NCI-H2227 treated with DMSO at 0.1 percent for 48 hours (cell line): ENCODE measurements around the gene DKKL1.
A peak's percentile ranks its signal among the peaks of the same experiment; 100 is the strongest.
"Not testable (repeated sequence)": the region's sequence is repeated elsewhere in the genome, so short reads cannot be mapped to it uniquely, and the experiment has no call there.

Experiments used
- DNase-seq: peaks from one replicate; lab custom pipeline; 2025; lab: John Stamatoyannopoulos, UW

DKKL1 gene

DNA sequence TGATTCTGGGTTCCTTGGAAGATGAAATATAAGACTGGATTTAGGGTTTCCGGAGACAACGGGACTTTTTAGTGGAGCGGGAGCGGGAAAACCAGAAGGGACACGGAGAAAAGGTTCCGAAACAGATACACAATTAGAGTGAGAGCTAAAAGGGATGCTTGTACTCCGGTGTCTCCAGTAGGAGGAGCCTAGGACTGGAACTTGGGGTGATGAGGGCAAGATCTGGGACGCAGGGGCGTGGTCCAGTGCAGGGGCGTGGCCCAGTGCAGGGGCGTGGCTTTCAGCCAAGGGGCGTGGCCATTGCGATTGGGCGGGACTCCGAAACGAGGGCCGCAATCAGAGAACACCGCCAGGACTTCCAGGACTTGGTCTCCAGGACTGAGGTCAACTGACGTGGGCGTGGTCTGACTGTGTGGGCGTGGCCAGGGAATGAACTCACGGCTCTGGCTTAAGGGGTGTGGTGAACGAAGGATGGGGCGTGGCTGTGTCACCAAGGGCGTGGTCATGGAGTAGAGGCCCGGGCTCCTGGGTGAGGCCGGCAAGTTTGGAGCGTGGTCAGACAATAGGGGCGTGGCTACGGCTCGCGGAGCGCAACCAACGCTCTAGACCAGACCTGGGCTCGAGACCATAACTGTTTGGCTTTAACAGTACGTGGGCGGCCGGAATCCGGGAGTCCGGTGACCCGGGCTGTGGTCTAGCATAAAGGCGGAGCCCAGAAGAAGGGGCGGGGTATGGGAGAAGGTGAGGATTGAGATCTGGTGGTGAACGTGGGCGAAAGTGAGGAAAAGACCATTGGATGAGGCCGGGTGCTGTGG is at the start of gene DKKL1:
TSS of gene DKKL1 (plus strand) at position 610 of the 815 bp plus-strand sequence. CDS start at position 732, 122 bp downstream.
- DNase-seq = peak; percentile 81

DNA sequence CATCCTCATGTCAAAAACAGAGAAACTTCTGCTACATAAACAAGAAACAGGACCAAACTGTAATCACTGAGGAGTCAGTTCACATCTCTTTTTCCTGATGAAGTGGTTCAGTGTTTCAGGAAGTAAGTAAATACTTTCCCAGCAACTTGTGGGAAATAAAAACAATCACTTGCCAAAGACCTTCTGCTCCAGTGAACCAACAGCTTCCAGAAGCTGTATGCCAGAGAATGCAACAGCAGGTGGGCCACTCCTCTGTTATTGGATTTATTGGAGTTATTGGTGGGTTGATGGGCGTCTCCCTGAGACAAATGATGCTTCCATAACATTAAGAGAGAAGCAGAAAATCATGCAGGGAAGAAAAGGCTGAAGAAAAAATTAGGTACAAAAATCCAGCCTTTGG is 48.6 kb upstream of the DKKL1 start:
- no peak for DNase-seq

DNA sequence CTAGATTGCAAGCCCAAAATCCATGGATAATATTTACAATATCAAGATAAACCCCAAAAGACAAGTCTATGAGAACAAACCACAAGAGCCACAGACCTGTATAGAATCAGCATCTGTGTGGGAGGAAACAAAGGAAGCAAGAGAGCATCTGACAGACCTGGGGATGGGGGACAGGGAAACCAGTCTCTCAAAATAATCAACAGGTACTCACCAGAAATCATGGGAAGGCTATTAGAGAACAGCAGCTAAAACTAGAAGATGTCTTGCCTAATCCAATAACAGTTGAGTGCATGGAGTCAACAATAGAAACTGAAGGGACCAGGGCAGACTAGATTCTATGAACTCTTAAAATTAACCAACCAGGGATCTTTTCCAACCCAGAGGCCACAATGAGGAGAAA is 47.4 kb upstream of the DKKL1 start:
- DNase-seq = no peak

DNA sequence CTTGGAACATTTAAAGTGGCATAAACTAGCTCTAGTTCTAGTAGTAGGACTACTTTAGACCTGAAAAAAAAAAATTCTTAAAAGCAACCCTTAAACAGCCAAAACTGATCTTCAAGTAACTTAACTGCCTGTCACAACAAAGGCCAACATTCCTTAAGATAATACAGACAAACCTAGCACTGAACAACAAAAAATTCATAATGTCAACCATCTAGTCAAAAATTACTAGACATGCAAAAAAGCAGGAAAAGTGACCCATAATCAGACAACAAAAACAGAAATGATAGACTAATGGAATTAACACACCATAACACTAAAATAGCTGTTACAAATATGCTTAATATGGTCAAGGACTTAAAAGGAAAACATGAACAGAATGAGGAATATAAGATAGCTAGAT is 45.4 kb upstream of the DKKL1 start:
- DNase-seq = no peak

DNA sequence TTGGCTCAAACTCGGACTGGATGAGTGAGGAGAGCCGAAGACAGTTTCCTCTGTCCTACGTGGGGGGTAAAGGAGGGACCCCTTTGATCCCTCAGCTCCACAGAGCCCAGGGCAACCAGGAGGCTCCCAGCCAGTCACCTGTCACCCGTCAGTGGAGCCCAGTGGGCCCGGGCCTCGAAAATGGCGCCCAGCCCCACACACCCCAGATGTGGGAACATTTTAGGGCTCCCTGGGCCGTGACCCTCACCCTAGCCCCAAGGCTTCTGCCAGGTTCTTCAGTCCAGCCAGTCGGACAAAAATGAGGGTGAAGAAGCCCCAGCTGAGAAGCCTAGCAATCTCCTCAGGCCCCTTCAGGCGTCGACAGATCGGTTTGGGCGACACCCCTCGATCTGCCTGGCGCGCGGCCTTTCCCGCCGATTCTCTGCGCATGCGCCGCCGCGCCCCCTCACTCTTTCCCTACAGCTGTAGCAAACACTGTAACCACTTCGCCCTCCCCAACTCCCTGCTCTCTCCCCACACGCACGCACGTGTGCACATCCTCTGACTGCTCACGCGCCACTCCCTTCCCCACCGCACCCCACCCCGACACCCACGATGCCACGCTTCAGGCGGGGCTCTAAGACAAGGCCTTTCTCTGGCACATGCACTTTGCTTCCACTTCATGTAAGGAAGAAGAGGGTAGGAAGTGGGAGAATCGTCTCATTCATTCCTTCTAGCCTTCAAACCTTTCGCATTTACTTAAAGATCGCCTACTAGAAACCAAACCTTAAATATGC is 38.7 kb upstream of the DKKL1 start, which contains the start of gene SLC6A16:
TSS of gene SLC6A16 (minus strand) at position 391 of the 776 bp plus-strand sequence. CDS start 13,844 bp downstream, outside the sequence.
- DNase-seq = no peak

DNA sequence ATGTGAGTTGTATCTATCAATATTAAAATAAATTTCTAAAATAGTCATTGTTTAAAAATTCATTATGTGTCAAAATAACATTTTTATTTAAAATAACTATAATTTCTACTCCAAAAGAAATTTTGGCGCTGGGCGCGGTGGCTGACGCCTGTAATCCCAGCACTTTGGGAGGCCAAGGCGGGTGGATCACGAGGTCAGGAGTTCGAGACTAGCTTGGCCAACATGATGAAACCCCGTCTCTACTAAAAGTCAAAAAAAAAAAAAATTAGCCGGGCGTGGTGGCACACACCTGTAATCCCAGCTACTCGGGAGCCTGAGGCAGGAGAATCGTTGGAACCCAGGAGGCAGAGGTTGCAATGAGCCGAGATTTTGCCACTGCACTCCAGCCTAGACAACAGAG is 37.9 kb upstream of the DKKL1 start:
- DNase-seq = not testable (repeated sequence)

DNA sequence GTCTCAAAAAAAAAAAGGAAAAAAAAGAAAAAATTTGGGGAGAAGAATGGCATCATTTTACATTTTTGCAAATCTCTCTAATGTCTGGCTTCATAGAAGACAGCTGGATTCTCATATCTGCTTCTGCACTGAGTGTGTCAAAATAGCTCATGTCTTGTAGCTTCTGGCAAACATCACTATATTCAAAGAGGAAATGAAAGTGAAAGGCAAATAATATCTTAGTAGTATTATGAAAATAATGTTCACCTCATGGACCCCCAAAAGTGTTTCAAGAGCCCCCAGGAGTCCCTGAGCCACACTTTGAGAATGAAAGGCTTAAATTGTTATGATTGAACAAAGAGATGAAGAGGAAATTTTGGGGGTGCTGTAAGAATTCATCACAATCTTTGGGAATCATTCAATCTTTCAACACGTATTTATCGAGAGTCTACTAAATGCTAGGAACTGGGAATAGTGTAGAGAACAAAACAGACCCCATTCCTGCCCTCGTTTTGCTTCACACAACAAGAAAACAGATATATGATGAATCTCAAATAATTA is 37.4 kb upstream of the DKKL1 start:
- DNase-seq = no peak

DNA sequence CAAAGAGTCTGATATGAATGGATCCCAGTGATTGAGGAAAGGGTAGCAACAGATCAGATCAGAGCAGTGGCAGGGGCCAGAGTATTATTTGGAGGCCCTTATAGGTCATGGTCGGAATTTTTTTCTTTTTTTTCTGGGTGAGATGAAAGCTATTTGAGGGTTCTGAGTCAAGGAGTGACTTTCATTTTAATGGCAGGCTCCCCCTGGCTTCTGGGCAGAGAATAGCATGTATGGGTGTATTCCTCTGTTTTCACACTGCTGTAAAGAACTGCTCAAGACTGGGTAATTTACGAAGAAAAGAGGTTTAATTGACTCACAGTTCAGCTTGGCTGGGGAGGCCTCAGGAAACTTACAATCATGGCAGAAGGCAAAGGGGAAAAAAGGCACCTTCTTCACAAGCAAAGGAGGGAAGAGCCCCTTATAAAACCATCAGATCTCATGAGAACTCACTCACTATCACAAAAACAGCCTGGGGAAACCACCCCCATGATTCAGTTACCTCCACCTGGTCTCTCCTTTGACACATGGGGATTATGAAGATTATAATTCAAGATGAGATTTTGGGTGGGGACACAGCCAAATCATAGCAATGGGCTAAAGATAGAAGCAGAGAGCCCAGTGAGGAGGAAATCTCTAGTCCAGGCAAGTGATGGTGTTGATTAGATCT is 35.7 kb upstream of the DKKL1 start:
- no peak for DNase-seq

DNA sequence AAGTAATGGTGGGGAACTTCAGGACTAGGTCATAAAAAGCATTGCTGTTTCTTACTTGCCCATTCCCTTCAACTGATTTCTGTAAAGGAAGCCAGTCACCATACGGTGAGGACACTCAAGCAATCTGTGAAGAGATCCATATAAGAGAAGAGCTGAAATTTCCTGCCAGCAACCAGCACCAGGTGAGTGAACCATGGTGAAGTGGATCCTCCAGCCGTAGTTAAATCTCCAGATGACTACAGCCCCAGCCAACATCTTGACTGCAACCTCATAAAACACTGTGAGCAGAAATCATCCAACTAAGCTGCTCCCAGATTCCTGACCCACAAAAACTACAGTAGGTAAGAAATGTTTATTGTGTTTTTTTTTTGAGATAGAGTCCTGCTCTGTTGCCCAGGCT is 34.9 kb upstream of the DKKL1 start:
- DNase-seq = no peak

DNA sequence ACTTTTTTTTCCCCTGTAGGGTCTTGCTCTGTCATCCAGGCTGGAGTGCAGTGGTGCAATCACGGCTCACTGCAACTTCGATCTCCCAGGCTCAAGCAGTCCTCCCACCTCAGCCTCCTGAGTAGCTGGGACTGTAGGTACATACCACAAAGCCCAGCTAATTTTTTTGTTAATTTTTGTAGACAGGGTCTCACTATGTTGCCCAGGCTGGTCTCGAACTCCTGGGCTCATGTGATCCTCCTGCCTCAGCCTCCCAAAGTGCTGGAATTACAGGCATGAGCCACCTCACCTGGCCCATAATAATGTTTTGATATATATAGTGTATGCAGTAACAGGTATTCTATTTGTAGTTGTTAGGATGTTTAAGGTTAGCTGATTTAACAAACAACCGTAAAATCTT is 32.5 kb upstream of the DKKL1 start:
- DNase-seq = not testable (repeated sequence)

DNA sequence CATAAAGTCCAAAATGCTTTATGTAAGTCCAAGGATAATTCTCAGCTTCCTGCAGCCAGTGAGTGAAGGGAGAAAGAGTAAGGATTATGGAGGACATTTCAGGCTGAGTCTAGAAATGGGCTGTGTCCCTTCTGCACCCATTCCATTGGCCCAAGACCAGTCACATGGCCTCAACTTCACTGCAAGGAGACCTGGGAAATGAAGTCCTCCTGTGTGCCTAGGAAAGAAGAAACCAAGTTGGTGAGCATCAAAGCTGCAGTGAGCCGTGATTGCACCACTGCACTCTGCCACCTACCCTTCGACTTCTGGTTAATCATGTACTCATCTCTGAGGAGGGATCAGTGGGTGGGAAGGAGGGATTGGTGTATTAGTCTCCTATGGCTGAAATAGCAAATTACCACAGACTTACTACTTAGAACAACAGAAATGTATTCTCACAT is 32.0 kb upstream of the DKKL1 start:
- peak; percentile 7 for DNase-seq

DNA sequence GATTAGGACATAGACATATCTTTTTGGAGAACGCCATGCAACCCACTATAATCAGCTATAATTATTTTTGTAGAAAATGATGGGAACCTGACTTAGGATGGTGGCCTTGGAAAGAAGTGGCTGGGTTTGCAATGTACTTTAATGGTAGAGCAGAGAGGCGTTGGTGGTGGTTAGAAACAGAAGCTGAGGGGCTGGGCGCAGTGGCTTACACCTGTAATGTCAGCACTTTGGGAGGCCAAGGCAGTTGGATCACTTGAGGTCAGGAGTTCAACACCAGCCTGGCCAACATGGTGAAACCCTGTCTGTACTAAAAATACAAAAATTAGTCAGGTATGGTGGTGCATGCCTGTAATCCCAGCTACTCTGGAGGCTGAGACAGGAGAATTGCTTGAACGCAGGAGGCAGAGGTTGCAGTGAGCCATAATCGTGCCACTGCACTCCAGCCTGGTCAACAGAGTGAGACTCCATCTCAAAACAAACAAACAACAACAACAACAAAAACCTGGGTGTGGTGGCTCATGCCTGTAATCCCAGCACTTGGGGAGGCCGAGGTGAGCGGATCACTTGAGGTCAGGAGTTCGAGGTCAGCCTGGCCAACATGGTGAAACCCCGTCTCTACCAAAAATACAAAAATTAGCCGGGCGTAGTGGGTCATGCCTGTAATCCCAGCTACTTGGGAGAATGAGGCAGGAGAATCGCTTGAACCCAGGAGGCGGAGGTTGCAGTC is 30.8 kb upstream of the DKKL1 start:
- DNase-seq = not testable (repeated sequence)

DNA sequence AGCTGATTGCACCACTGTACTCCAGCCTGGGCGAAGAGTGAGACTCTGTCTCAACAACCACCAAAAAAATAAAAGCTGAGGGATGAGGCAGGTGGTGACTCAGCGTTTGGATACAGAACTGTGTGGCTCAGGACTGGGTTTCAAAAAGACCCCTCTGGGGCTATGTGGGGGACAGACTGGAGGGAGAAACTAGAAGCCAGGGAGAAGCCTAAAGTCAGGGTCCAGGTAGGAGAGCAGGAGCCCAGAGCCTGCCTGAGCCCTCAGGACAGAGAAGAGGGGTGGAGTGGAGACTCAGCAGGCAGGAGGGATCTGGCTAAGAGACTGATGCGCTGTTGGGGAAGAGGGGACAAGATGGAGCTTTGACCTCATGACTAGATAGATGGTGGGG is 30.3 kb upstream of the DKKL1 start:
- no peak for DNase-seq

DNA sequence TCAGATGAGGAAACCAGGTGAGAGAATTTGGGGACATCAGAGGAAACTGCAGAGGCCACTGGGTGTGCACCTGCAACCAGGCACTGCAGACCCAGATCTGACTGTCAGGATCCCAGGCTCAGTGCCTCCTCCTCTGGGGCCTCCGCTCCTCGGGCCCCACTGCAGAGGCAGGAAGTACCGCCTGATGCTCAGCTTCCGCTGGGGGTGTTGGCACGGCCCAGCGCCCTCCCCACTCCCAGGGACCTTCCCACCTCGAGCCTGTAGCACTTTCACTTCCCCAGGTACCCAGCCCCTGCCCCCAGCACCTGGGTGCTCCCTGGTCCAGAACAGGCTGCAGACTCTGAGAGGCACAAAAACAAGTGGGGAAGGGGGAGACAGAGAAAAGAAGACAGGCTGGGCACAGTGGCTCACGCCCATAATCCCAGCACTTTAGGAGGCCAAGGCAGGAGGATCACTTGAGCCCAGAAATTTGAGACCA is 29.8 kb upstream of the DKKL1 start:
- DNase-seq = no peak

DNA sequence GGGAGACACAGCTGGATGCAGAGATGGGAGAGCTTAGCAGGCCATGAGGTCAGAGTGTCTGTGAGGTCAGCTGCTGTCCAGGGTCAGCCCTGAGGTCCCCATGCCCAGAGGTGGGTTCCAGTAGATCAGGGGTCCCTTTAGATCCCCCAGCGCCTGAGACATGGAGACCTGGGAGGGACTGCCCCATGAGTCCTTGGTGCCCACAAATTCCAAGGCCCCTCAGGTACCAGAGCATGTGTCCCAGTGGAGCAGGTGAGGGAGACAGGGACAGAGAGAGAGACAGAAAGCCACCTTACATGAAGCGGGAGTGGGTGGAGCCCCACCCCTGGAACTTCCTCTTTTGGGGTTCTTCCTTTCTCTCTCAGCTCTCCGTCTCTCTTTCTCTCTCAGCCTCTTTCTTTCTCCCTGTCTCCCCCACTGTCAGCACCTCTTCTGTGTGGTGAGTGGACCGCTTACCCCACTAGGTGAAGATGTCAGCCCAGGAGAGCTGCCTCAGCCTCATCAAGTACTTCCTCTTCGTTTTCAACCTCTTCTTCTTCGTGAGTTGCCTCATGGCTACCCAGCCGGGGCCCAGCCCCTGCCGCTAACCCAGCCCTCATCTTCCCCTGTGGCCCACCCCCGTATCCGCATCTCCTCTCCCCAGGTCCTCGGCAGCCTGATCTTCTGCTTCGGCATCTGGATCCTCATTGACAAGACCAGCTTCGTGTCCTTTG is 28.4 kb upstream of the DKKL1 start, which contains the start of gene CD37:
TSS of gene CD37 (plus strand) at position 336 of the 713 bp plus-strand sequence. CDS start at position 471, 135 bp downstream.
- no peak for DNase-seq

DNA sequence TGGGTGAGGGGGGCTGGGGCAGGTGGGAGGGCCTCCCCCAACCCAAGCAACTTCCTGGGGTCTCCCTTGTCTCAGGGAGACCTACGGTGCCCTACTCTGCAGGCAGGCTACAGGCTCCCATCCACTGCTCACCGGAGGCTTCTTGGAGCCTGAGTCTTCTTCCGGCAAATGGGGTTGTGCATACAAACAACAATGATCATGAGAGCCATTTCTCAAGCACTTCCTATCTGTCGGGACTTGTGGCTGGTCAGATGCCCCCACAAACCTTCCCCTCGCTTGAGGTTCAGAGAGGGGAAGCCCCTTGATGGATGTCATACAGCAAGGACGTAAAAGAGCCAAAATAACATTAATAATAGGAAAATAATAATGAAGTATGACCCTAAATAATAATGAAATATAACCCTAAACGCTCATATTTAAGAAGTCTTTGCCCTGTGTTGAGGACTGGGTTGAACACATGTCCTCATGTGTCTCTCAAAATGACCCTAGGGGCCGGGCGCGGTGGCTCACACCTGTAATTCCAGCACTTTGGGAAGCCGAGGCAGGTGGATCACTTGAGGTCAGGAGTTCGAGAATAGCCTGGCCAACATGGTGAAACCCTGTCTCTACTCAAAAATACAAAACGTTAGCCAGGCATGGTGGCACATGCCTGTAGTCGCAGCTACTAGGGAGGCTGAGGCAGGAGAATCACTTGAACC is 27.7 kb upstream of the DKKL1 start:
- no peak for DNase-seq

DNA sequence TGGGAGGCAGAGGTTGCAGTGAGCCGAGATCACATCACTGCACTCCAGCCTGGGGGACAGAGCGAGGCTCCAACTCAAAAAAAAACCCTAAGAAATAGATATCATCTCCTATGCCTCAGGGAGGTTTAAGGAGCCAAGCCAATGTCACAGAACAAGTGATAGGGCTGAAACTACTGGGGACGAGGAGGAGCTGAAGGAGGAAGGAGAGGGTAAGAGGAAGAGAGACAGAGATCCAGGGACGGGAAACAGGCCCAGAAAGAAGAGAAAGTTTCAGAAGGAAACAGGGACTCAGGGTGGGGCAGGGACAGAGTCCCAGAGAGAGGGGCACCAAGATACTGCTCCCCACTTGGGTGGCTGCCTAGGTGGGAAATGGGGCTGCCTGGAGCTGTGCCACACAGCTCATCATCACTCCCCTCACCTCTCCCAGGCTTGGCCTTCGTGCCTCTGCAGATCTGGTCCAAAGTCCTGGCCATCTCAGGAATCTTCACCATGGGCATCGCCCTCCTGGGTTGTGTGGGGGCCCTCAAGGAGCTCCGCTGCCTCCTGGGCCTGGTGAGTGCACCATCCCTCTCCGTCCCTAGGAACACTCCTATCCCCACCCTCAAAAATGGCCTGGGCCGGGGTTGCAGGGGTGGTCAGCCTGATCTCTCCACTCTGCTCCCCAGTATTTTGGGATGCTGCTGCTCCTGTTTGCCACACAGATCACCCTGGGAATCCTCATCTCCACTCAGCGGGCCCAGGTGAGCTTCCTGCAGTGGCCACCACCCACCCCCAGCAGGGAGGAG is 27.0 kb upstream of the DKKL1 start:
- no peak for DNase-seq

DNA sequence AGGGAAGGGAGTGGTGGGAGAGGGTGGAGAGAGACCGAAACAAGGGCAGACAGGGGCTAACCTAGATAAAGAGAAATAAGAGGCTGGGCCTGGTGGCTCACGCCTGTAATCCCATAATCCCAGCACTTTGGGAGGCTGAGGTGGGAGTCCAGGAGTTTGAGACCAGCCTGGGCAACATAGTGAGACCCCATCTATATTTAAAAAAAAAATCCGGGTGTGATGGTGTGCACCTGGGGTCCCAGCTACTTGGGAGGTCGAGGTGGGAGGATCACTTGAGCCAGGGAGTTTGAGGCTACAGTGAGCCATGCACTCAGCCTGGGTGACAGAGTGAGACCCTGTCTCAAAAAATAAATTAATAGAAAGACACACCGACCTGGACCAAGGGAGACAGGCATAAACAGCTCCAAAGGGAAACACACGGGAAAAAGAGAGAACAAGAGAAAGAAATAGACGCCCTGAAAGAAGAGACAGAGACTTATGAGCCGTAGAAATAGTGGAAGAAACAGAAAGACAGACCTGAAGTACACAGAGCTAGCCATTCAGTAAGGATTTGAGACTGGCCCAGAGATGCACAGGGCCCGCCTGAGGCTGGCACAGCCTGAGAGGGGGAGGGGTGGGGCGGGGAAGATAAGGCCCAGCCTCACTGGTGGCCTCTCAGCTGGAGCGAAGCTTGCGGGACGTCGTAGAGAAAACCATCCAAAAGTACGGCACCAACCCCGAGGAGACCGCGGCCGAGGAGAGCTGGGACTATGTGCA is 26.2 kb upstream of the DKKL1 start:
- no peak for DNase-seq
